Measurements from ENCODE around the gene KANK4.

The KANK4 gene

DNA sequence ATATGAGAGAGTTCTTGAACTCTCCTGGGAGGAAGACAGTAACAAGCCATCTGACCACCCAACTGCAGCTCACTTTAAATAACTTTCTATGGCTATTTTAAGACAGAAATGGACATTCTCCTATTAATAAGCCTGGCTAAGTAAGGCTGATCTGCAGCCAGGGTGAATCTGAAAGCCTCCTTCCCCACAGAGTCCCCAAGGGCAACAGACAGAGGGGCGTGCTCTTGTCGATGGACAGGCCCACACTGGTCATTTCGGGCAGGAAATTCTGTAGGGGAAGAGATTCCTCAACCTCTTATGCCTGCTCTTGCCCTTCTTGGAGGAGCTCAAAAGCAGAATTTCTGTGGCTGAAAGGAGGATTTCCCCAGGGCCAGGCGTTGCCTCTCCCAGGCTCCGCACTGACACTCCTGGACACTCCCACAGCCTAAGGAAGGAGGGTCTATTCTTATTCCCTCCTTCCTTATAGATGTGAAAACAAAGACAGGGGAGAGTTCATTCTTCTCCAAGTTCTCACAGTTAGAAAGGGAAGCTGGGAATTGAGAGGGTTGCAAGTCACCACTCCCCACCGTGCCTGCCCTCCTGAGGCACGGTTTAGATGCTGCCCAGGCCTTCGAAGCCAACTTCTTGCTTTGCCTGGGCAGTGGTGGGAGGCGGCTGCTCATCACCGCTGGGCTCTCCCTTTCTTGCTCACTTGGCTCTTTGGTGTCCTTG lies 17.9 kb upstream of the KANK4 start:
- no peak for DNase-seq

DNA sequence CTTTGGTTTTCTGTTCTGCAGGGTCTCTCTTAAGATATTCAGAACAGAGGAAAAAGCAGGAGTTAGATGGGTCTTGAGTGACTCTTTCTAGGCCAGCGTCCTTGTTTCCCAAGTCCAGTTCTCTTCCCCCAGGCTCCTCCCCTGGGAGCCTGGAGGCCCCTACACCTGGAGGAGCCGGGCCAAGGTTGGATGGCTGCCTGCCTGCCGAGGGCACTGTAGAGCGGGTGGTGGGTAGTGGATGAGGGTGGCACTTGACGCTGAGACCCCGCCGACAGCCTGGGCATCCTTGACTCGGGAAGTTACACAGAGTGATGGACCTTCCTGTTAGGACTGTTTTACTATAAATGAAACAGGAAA lies 17.4 kb upstream of the KANK4 start:
- DNase-seq = no peak

DNA sequence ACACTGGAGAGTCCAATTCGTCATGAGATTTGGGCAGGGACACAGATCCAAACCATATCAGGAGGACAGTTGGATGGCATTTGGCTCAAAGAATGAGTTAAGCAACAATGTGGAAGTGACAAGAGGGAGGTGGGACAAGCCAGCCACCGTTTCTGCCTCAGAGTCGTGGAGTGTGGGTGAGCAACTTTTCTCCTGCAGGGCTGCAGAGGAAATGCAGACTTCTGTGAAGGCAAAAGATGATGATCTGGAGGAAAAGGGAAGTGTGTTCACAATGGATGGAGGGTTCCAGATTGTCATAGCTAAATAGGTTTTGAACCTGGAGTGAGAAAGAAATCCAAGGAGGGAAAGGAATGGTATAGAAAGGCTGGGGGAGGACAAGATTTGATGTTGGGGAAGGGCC lies 16.4 kb upstream of the KANK4 start:
- no peak for DNase-seq

DNA sequence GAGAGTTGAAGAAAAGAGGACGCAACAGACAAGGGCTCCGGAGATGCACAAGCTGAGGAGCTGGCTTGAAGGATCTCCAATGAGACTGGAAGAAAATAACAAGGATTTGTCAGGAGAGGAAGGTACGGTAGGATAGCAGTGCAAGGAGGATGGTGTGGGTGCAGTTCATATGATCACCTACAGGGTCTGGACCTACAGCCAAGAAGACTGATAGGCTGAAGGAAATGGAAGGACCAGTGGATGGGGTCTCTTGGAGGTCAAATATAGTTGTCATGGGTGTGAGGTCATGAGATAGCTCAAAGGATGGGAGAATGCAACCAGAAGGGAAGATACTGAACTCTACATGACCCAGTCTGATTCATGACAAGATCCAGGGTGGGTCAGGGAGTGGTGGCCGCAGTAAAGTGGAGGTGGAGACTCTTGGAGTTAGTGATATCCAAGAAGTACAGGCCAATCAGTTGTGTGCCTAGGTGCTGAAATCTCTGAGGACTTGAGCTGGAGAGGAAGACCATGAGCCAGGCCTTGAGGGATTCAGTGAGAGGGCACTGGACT lies 15.3 kb upstream of the KANK4 start:
- no peak for DNase-seq

DNA sequence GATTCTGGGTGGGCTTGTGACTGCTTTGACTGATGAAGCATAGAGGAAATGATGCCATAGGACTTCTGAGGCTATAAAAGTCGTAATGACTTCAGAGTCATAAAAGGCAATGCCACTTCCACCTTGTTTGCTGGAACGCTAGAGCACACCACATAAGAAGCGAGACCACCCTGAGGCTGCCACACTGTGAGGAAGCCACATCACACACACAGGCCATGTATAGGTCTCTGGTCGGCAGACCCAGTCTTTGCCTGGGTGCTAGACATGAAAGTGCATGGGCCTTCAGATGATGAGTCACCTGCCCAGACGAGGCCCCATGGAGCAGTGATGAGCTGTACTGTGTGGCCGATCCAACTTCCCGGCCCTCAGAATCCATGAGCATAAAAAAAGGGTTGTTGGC lies 14.2 kb upstream of the KANK4 start:
- no peak for DNase-seq

DNA sequence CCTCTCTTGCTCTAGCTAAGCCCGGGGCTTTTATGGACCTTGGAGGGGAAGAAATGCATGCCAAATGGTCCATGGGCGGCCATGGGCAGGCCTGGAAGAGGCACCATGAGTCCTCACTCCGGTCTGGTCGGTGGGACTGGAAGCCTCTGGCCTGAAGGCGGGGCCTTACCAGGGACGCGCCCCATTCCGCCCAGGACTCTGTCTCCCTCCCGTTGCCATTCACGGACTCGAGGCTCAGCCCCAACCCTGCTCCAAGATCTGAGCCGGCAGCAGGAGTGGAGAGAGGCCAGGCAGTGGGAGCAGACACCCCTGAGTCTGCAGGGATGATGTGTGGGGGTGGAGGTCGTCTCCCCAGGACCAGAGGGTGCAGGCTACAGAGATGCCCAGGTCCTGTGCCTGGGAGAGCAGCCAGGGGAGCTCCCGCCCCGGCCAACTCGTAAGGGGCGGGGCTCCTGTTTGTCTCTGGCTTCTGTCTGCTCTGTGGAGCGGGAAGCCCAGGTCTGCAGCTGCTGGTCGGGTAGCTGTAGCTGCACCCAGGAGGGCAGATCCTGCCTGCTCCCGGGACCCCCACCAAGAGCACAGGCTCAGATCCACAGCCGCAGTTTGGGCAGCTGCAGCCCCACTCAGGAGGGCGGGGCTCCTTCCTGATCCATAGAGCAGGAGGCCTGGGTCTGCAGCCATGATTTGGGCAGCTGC lies 8.3 kb upstream of the KANK4 start:
- no peak for DNase-seq

DNA sequence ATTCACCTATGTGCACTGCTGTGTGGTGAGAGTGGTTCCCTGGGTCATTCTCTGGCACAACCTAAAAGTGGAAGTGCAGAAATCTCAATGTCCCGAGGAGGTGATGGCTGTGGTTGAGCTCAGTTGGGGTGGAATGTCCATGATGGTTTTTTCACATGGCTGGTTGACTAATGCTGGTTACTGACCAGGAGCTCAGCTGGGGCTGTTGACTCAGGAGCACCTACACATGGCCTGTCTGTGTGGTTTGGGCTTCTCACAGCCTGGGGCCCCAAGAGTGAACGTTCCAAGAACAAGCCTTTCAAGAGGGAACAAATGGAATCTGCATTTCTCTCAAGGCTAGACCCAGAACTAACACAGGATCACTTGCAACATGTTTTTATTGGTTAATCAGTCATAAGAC lies 6.4 kb upstream of the KANK4 start:
- DNase-seq = no peak

DNA sequence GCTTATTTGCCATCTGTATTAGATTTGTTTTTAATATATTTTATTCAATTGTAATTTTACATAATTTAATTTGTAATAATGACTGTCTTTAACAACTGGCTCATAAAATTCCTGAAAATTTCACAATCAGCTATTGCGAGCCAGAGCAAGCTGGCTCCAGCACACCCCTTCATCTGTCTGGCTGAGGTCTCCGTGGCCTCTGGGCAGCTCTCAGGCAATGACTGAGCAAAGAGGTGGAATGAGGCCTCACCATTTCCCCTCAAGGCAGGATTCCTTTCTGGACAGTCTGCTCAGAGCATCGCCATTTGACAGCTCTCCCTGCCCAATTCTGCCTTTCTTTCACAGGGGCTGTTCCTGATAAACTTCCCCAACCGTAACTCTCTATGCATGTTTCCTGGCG lies 5.8 kb upstream of the KANK4 start:
- DNase-seq = no peak

DNA sequence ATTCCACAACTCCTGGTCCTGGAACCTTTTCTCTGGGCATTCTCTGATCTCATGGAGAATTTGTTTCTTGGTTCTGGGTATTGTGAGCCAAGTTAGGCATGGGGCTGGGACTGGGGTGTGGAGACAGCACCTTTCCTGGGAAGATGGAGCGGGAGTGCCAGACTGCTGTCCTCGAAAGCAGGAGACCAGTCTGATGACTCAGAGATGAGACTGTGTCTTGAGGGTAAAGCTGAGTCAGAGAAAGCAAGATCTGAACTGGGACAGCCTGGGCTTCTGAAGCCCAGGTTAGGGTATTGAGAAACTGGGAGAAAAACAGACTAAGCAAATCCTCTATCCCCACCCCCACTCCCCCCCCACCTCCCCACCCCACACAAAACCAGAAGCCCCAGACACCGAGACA lies 2.2 kb upstream of the KANK4 start:
- no peak for DNase-seq

DNA sequence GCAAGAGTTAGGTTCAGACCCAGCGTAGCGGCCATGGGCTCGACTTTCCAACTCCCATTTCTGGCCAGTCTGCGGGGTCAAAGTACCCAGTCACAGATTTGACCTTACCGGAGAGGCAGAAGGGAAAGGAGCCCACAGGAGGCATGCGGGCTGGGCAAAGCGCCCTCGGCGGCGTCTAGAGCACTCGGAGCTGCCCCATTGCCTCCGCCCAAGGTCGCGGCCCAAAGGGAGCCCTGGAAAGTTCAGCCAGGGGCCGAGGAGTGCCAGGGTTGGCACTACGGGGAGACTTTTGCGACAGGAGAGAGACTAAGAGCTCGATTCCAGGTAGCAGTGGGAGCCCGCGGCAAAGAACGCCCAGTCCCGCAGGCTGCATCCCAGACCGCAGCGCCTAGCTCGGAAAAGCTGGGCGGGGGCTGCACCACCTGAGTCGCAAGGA lies 896 bp downstream of the KANK4 start:
- DNase-seq = no peak

DNA sequence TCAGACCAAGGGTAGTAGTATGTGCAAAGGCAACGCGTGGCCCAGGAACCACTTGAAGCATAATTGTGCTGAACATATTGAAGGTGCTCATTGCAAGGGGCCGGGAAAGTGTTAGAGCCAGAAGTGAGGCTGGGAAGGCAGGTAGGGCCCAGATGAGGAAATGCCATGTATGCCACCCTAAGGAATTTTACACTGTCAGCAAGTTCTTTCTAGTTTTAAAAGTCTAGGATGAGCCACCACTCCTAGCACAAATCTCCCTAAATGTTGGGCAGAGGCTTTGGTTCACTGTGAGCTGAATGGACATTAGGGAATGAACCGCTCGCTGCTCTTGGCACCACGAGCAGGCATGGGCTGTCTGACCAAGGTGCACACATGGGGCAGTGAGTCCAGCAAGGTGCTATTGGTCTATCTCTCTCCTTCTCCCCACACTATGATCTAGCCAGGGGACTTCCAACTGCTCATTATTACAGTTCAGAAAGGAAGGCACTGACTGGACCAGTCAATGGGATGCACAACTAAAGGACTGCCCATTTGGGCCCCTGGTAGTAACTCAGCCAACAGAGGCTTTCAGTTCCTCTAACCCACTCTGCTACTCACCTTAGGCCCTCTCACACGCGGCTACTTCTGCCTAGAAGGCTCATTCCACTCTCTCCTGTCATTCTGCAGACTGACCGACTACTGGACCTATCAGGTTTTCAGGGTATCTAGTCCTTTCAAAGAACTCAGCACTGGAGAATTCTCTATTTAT lies 2.0 kb downstream of the KANK4 start:
- no peak for DNase-seq

DNA sequence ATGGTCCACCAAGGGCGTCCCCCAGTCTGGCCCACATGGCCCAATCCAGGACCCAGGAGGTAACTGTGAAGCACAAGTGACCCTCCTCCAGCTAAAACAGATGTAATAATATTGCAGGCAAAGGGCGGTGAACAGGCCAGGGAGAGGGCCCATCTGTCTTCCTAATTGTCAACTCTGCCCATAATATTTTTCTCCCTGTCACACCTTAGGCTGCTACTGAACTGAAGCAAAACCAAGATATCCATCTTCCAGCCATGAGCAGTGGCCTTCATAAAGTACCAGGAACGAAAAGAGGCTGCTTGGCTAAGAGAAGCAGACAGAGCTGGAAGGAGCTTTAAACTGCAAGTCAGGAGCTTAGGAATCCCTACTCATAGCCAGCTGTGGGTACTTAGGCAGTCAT lies 3.1 kb downstream of the KANK4 start:
- DNase-seq = no peak

DNA sequence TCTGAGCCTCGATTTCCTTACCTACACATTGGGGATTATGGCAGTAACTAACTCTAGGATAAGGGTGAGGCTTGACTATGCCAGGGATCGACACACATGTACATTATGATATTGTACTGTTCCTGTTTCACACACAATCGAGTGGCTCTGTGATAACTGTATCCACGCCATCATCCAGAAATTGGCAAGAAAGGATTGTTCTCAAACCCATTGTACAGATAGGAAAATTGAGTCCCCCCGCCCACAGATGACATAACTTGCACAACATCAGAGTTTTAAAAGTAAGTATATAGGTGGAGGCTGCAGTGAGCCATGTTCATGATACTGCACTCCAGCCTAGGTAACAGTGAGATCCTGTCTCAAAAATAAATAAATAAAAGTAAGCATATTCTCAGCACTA lies 3.8 kb downstream of the KANK4 start:
- DNase-seq = no peak

DNA sequence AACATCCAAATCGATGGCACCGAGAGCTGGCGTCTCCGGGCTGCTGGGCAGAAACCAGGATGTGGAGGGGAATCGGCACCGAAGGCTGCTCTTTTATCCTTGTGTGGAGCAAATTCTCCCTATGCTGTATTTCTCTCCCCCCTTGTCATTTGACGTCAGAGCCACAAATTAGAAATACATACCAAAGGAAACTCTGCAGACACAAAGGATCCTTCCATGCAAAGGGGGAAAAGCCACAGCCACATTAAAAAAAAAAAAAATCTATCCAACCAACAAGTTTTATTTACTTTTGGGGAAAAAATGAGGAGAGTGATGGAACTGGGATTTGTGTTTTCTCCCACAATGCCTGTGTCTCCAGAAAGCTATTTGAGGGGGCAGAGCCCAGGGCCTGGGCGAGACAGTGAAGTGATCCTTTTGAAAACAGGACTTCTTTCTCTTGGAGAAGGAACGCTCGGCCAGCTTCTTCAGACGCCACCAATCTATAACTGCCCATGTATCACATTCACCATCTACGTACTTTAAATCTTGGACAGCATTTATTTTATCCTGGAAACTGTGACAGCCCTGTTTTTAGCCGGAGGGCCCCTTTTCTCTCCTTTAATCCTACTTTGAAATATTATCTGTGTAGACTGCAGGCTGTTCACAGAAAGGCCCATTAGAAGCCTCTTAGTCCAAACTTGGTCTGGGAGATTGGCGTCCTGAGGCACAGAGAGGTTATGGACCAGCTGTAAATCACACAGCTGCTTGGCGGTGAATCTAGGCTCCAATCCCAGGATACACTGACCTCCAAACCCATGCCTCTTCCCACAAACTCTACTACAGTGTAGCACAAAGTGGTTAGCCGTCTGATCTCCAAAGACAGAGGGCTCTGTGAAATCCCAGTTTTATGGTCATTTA lies 4.5 kb downstream of the KANK4 start:
- DNase-seq = no peak

DNA sequence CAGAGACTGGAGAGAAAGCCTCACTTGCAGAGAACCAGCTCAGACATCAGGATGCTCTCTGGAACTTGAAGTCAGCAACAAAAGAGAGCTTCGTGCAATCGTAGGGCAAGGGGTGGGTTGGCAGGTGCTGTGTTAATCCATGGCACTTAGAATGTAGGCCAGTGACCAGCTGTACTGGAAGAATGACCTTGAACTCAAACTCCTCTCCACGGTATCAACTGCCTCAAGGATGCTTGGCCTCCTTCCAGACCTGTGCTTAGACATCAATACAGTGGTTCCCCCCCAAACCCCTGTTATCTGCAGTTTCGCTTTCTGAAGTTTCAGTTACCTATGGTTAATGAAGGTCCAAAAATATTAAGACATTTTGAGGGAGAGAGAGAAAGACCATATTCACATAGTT lies 6.5 kb downstream of the KANK4 start:
- no peak for DNase-seq

DNA sequence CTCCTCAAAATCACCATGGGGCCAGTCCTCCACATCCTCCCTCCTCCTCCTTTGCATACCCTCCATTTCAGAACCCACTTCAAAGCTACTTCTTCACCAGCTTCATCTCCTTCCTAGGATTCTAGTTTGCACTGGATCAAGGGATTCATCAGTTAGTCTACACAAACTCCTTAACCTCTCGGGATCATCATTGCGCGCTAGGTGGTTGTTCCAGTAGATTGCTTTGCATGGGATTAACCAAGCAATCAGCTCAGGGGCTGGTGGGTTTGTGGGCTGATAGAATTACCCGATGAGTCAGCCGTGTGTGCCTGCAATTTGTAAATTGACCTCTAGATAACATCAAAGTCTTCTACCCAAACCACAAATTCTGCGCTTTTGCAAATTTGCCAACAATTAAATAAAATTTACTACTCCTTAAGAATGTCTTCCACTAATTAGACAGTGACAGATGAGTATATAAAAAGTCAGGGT lies 7.7 kb downstream of the KANK4 start:
- DNase-seq = no peak

DNA sequence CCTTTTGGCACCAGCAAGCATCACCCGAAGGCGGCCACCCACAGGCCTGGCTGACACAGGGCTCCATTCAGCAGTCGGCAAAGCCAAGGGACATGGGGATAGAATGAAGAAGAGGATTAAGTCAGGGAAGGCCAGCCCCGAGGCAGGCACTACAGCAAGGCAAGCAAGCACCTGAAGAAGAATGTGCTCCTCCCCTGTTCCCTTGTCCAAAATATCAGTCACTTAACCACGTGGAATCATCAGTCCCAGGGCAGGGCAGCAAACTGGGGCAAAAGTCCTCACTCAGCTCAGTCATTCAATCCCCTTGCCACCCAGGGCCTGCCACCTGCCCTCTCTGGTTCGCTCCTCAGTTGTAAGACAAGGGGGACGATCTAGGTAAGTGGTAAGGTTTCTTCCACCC lies 9.3 kb downstream of the KANK4 start:
- DNase-seq = no peak

DNA sequence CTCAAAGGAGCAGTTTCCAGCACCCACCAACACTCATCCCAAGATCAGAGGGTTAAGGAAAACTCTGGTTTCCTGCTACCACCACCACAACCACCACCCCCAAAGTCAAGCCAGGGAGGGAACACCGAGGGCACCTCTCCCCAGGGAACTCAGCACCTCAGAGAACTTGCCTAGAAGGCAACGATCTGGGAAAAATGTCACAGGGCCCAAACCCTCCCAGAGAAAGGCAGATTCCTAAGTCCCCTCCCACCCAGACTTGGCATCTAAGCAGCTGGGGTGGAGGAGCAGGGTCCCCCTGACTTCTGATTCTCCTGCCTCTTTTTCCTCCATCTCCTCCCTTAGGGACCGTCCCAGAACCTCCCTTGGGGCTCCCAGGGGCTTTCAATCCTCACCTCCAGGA lies 10.6 kb downstream of the KANK4 start:
- no peak for DNase-seq

DNA sequence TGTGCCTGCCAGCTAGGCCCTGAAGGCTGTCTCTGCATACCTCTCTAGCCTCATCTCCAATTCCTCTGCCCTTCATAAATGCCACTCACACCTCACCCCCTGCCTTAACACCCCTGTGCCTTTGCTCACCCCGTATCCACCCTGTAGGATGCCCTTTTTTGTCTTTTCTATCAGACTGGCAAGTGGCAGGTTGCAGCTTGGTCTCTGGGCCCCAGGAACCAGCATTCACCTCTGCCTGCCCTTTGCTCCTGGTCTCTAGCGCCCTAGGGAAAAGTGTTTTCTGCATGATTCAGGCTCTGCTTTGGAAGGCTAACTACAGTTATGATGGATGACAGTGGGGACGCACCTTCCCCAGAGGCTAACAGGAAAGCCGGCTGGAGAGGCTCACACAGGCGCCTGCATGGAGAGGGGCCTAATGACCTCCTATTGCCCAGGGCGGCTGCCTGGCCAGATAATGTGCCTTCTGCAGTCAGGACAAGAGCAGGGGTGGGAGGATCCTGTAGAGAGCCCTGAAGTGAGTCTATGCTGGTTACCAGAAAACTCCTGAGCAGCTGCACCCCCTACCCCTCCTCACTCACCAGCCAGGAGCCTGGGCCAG lies 11.2 kb downstream of the KANK4 start:
- DNase-seq = no peak

DNA sequence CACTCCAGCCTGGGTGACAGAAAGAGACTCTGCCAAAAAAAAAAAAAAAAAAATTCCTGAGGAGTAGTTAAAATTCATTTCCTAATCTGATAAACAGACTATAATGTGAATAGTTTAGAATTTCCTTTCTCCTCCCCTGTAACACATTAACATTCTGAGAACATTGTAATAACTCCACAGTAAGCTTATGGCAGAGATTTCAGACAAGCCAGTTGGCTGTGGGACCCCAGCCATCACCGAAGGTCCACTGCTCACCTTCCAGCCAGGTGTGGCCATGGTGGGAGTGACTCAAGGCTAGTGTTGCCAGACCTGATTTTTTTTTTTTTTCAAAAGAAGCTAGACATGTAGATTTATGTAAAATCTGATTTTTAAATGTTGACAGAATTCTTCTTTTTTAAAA lies 11.8 kb downstream of the KANK4 start:
- DNase-seq = no peak

DNA sequence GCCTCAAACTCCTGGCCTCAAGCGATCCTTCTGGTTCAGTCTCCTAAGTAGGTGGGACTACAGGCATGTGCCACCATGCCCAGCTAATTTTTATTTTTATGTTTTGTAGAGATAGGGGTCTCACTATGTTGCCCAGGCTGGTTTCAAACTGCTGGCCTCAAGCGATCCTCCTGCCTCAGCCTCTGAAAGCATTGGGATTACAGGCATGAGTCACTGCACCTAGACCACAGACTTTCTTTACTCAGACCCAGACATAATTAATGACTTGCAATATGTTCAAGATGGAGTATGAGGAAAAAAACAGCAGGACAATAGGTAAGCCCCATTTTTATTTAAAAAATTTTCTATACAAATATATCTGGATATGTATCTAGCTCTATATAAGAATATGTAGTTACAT lies 13.2 kb downstream of the KANK4 start:
- no peak for DNase-seq

DNA sequence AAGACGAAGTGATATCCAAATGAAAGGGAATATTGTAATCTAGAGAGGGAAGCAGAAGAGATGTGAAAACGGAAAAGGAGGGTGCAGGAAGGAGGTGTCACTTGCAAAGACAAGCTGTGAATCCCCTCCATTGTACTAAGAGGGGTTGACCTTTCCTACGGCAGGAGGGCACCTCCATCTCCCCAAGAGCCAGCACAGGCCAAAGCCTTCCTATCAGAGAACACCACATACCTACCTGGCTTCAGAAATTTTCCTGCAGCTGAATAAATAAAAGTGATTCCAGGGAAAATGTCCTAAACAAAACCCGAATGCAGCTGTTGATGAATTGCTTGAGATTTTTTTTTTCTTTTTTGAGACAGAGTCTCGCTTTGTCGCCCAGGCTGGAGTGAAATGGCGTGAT lies 14.3 kb downstream of the KANK4 start:
- no peak for DNase-seq

Data from stimulated activated naive CD4-positive, alpha-beta T cell treated with Interleukin-2 at 50 U/mL for 16 hours (primary cell).